Measurements from ENCODE around the gene CCL20. TPM values are rescaled to one million over a fixed set of nuclear protein-coding genes. Genes with fewer than 3 reads are reported as not detected.

Gene CCL20
- total RNA-seq, 1 donor from 2014 or later, result not detected

- no peaks in the 10 kb centered on the region for H3K4me1 Mint-ChIP-seq
- POLR2A ChIA-PET, result no interaction called here
- H3K27me3 Mint-ChIP-seq, result no peaks in the 10 kb centered on the region
- no peaks in the 10 kb centered on the region for H3K36me3 Mint-ChIP-seq (ENCODE audit: low read depth)
- ATAC-seq (ENCODE audit: low read depth), result no peak
- intact Hi-C loops (cut with micrococcal nuclease), result no loop called here
- CTCF ChIA-PET, result no interaction called here
- H3K27ac Mint-ChIP-seq, result no peak overlapping the region
- H3K9me3 Mint-ChIP-seq, result no peaks in the 10 kb centered on the region
- DNase-seq, result no peak
- no peak overlapping the region for H3K4me3 Mint-ChIP-seq
- no peak for TF ChIP-seq CTCF (IDR thresholded peaks at IDR 0.05)
Observed at GRCh38 chr2:227772197-227772661, 41.4 kb upstream of the CCL20 start.

- ChIA-PET POLR2A (no interaction called here), CTCF (no interaction called here)
- no peak overlapping the region for H3K27ac Mint-ChIP-seq
- DNase-seq (no peak), ATAC-seq (ENCODE audit: low read depth) (no peak)
- no peak overlapping the region for H3K4me3 Mint-ChIP-seq
- H3K9me3 Mint-ChIP-seq, result no peaks in the 10 kb centered on the region
- H3K36me3 Mint-ChIP-seq (ENCODE audit: low read depth), result no peaks in the 10 kb centered on the region
- TF ChIP-seq CTCF (IDR thresholded peaks at IDR 0.05), result no peak
- no peaks in the 10 kb centered on the region for H3K27me3 Mint-ChIP-seq
- intact Hi-C loops (cut with micrococcal nuclease), result no loop called here
- no peaks in the 10 kb centered on the region for H3K4me1 Mint-ChIP-seq
Observed at GRCh38 chr2:227772932-227773331, 40.7 kb upstream of the CCL20 start.

- H3K9me3 Mint-ChIP-seq, result no peaks in the 10 kb centered on the region
- H3K36me3 Mint-ChIP-seq (ENCODE audit: low read depth), result no peaks in the 10 kb centered on the region
- DNase-seq (no peak), ATAC-seq (ENCODE audit: low read depth) (no peak)
- no peak overlapping the region for H3K4me3 Mint-ChIP-seq
- H3K4me1 Mint-ChIP-seq, result no peaks in the 10 kb centered on the region
- POLR2A ChIA-PET, result no interaction called here
- no peaks in the 10 kb centered on the region for H3K27me3 Mint-ChIP-seq
- no peak for TF ChIP-seq CTCF (IDR thresholded peaks at IDR 0.05)
- intact Hi-C loops (cut with micrococcal nuclease), result no loop called here
- H3K27ac Mint-ChIP-seq, result no peak overlapping the region
- CTCF ChIA-PET, result interaction anchor here (1.3 kb wide), 1 partner anchor 116 kb away, joined by 3 read pairs; no protein-coding TSS in a partner anchor
Observed at GRCh38 chr2:227774011-227774624, 39.5 kb upstream of the CCL20 start.

GRCh38 chr2:227774895-227775842 lies 38.5 kb upstream of the CCL20 start:
- no peak for TF ChIP-seq CTCF (IDR thresholded peaks at IDR 0.05)
- Mint-ChIP-seq H3K9me3 (no peaks in the 10 kb centered on the region), H3K4me3 (no peak overlapping the region), H3K27ac (no peak overlapping the region), H3K36me3 (ENCODE audit: low read depth) (no peaks in the 10 kb centered on the region), H3K4me1 (no peaks in the 10 kb centered on the region), H3K27me3 (no peaks in the 10 kb centered on the region)
- POLR2A ChIA-PET, result no interaction called here
- DNase-seq (no peak), ATAC-seq (ENCODE audit: low read depth) (no peak)
- CTCF ChIA-PET, result interaction anchor here (1.3 kb wide), 1 partner anchor 117 kb away, joined by 3 read pairs; no protein-coding TSS in a partner anchor
- intact Hi-C loops (cut with micrococcal nuclease), result no loop called here

- peaks cover 12% of the 10 kb centered on the region for H3K4me1 Mint-ChIP-seq
- no peak overlapping the region for H3K27ac Mint-ChIP-seq
- TF ChIP-seq CTCF (IDR thresholded peaks at IDR 0.05), result no peak
- H3K27me3 Mint-ChIP-seq, result peaks cover 4% of the 10 kb centered on the region
- H3K4me3 Mint-ChIP-seq, result no peak overlapping the region
- ATAC-seq (ENCODE audit: low read depth) (no peak), DNase-seq (no peak)
- POLR2A ChIA-PET, result no interaction called here
- CTCF ChIA-PET, result interaction anchor here (1.2 kb wide), 1 partner anchor 15 kb away, joined by 3 read pairs; no protein-coding TSS in a partner anchor
- no peaks in the 10 kb centered on the region for H3K36me3 Mint-ChIP-seq (ENCODE audit: low read depth)
- intact Hi-C loops (cut with micrococcal nuclease), result no loop called here
- no peaks in the 10 kb centered on the region for H3K9me3 Mint-ChIP-seq
Observed at GRCh38 chr2:227780981-227781615, 32.5 kb upstream of the CCL20 start.

Data from activated B cell treated with CpG ODN at 0.5 μM for 24 hours (primary cell).